Aorta (tissue), 5 donors: ENCODE data around the gene PLXDC2. TPM values are rescaled to one million over a fixed set of nuclear protein-coding genes. Genes with fewer than 3 reads are reported as not detected.

Experiments used
- ATAC-seq: fragments of 200-7000 bp; cut with Tn5 transposase; one replicate; pipeline ENCODE4 v1.9.1; 2022; ENCODE audit warnings: moderate library complexity; ENCODE audit not compliant: low FRiP score
- DNase-seq, 2 donors: peaks; one replicate each; pipeline ENCODE4 v3.0.0-alpha.2; 2020
- H3K27ac ChIP-seq, 2 donors: one replicate each; pipeline ENCODE4 v1.5.1; 2013; ENCODE audit warnings: low read length in 2 of 2, mild to moderate bottlenecking in 2 of 2, moderate library complexity in 2 of 2, control low read depth in 1 of 2, inconsistent platforms in 1 of 2, low read depth in 1 of 2
- H3K27me3 ChIP-seq, 2 donors: one replicate each; pipeline ENCODE4 v1.6.1; 2013; ENCODE audit warnings: control low read depth in 1 of 2, low read length in 1 of 2, mild to moderate bottlenecking in 1 of 2, moderate library complexity in 1 of 2; ENCODE audit not compliant: insufficient read depth in 2 of 2, control insufficient read depth in 1 of 2
- H3K36me3 ChIP-seq, 2 donors: one replicate each; pipeline ENCODE4 v1.6.1; 2013; ENCODE audit warnings: control low read depth in 1 of 2, low read length in 1 of 2, mild to moderate bottlenecking in 1 of 2; ENCODE audit not compliant: insufficient read depth in 2 of 2, control insufficient read depth in 1 of 2
- H3K4me1 ChIP-seq, 2 donors: one replicate each; pipeline ENCODE4 v1.6.1; 2013; ENCODE audit warnings: low read length in 2 of 2, control low read depth in 1 of 2, mild to moderate bottlenecking in 1 of 2, moderate library complexity in 1 of 2; ENCODE audit not compliant: insufficient read depth in 2 of 2, control insufficient read depth in 1 of 2
- H3K4me3 ChIP-seq, 2 donors: one replicate each; pipeline ENCODE4 v1.5.1; 2013; ENCODE audit warnings: low read length in 2 of 2, control low read depth in 1 of 2, mild to moderate bottlenecking in 1 of 2
- H3K9me3 ChIP-seq: one replicate; pipeline ENCODE4 v1.6.1; 2013; ENCODE audit warnings: mild to moderate bottlenecking, low read length; ENCODE audit not compliant: control insufficient read depth
- WGBS, 2 donors: extraction: QIAGEN DNeasy Blood & Tissue Kit; methylation state at CpG; one replicate each; pipeline ENCODE4 v1.1.7; 2013; 5-methylcytosine and 5-hydroxymethylcytosine counted together
- intact Hi-C, 2 donors: fragments of 100-400 bp; cut with DNase I; formaldehyde crosslinking; loops; one replicate each; pipeline versions ENCODE4 v1.14.2 to v1.15.0; 2022
- polyA plus RNA-seq, 2 donors: library from polyadenylated mRNA; stranded (reverse); fragments of 200-250 nt; gene quantifications; one replicate each; pipeline ENCODE4 v1.2.3, GENCODE V29; 2013
- total RNA-seq, 2 donors: library from RNA; stranded (reverse); fragmentation: NEBNext Ultra II Directional; extraction: Animal tissue kit (Norgen Biotek cat#: 25700); gene quantifications; one replicate each; pipeline ENCODE4 v1.2.1, GENCODE V29; 2021
- donor health status: healthy with polysubstance abuse.
- donor health status: Bipolar disorder and iron deficiency.
- donor health status: DM: no; HTN: no; CAD: no.
- donor health status: DM: no; HTN: no; CAD: no.
- donor health status: DM: yes; HTN: yes; CAD: no.

The PLXDC2 gene
- total and polyA plus RNA-seq, 4 donors: 14.7 to 155 (median 57.4) TPM

DNA sequence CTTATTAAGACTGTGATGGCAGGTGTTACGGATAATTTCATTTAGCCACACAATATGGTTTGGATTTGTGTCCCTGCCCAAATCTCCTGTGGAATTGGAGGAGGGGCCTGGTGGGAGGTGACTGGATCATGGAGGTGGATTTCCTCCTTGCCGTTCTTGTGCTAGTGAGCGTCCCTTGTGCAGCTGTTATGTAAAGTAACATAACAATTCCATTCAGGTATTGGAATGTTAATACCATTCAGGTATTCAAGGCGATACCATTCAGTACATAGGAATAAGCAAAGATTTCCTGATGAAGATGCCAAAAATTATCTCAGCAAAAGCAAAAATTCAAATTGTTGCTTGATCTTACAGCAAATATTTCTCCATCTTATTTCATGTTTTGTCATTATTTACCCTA lies 32.5 kb upstream of the PLXDC2 start:
- WGBS, 2 donors: 96 to 97% methylated on average over 4 of the region's 4 CpGs
- DNase-seq (no peak), ATAC-seq (no peak)
- intact Hi-C loops: loop anchor here (10.0 kb wide), 1 partner anchor 369 kb away; no protein-coding TSS in a partner anchor
- no peaks in the 10 kb centered on the region for H3K4me1 ChIP-seq
- no peaks in the 10 kb centered on the region for H3K36me3 ChIP-seq
- no peaks in the 10 kb centered on the region for H3K9me3 ChIP-seq
- H3K27ac ChIP-seq: no peak overlapping the region
- no peak overlapping the region for H3K4me3 ChIP-seq
- no peaks in the 10 kb centered on the region for H3K27me3 ChIP-seq

DNA sequence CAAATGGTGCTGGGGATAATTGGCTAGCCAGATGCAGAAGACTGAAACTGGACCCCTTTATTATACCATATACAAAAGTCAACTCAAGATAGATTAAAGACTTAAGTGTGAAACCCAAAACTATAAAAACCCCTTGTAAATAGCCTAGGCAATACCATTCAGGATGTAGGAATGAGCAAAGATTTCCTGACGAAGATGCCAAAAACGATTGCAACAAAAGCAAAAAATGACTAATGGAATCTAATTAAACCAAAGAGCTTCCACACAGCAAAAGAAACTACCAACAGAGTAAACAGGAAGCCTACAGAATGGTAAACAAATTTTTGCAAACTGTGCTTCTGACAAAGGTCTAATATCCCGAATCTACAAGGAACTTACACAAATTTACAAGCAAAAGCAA lies 30.9 kb upstream of the PLXDC2 start:
- WGBS, 2 donors: 83 to 89% methylated on average over 3 of the region's 3 CpGs
- Histone ChIP-seq H3K27me3 (no peaks in the 10 kb centered on the region), H3K27ac (no peak overlapping the region), H3K36me3 (no peaks in the 10 kb centered on the region), H3K4me1 (no peaks in the 10 kb centered on the region), H3K9me3 (no peaks in the 10 kb centered on the region), H3K4me3 (no peak overlapping the region)
- DNase-seq: no peak
- intact Hi-C loops: loop anchor here (10.0 kb wide), 1 partner anchor 371 kb away; no protein-coding TSS in a partner anchor
- no peak for ATAC-seq

DNA sequence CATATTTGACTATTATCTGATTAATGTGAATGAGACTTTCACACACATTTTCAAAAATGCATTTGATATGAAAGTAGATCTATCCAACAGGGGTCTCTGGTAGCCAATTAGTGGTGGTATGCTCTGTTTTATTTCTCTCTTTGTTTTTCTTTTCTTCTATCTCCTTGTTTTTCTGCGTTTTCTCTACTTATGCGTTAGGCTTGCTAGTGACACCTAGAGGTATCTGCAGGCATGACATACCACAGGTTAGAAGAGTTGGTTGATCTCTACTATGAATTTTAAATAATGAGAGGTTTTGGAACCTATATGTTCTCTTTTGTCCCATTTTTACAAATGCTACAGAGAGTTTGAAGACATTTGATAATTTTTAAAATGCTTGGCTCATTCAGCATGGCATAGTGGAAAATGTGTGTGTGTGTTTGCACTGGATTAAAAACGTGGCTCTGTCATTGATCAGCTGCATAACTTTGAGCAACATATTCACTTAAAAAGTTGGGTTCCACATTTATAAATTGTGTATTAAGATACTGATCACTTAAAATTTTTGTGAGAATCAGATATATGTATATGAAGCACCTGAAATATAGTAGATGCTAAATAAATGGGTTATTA lies 28.1 kb upstream of the PLXDC2 start:
- ATAC-seq: no peak
- Histone ChIP-seq H3K4me3 (no peak overlapping the region), H3K4me1 (no peaks in the 10 kb centered on the region), H3K9me3 (no peaks in the 10 kb centered on the region), H3K27ac (no peak overlapping the region), H3K36me3 (no peaks in the 10 kb centered on the region), H3K27me3 (no peaks in the 10 kb centered on the region)
- intact Hi-C loops: loop anchor here (10.0 kb wide), 1 partner anchor 373 kb away; no protein-coding TSS in a partner anchor
- DNase-seq: no peak
- 11 to 21% methylated on average over 3 of the region's 3 CpGs for WGBS, 2 donors

DNA sequence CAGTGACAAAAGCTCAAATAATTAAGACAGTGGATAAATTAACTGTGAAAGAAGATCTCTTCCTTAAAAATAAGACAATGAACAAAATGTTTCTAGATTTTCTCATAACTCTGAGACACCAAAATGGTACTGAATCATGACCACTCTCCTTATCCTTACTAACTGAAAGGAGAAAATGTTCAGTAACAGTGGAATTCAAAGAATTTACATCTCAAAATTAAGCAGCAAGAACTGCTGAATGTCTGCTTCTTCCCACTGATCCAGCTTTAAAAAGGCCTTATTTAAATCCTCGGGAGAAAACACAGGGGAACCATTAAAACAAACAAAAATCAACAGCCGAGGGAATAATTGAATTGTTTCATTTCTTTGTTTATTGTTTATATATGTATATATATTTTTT lies 27.3 kb upstream of the PLXDC2 start:
- Histone ChIP-seq H3K36me3 (no peaks in the 10 kb centered on the region), H3K27ac (no peak overlapping the region), H3K4me1 (no peaks in the 10 kb centered on the region), H3K9me3 (no peaks in the 10 kb centered on the region), H3K4me3 (no peak overlapping the region), H3K27me3 (no peaks in the 10 kb centered on the region)
- DNase-seq (no peak), ATAC-seq (no peak)
- intact Hi-C loops: loop anchor here (10.0 kb wide), 1 partner anchor 374 kb away; no protein-coding TSS in a partner anchor
- 74 to 80% methylated on average over 2 of the region's 2 CpGs for WGBS, 2 donors

DNA sequence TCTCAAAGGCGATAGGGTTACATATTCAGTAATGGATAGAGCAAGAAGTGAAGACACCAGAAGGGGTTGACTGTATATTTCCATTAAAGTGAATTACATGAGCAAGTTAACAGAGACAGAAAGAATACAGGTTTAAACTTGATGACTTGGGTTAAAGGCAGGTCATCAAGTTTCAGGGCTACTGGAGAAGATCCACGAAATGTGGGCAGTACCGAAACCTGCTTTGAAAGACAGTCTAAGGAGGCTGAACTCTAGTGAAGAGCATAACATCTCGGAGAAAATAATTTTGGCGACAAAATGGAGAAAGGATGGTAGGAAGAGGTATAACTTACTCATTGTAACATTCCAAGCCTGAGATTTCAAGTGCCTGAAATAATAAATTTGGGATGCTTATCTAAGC lies 26.6 kb upstream of the PLXDC2 start:
- H3K9me3 ChIP-seq: no peaks in the 10 kb centered on the region
- DNase-seq (no peak), ATAC-seq (no peak)
- H3K27ac ChIP-seq: no peak overlapping the region
- H3K36me3 ChIP-seq: no peaks in the 10 kb centered on the region
- WGBS, 2 donors: 96% methylated on average over 5 of the region's 5 CpGs
- no peaks in the 10 kb centered on the region for H3K4me1 ChIP-seq
- no peak overlapping the region for H3K4me3 ChIP-seq
- H3K27me3 ChIP-seq: no peaks in the 10 kb centered on the region
- intact Hi-C loops: loop anchor here (10.0 kb wide), 1 partner anchor 375 kb away; no protein-coding TSS in a partner anchor

DNA sequence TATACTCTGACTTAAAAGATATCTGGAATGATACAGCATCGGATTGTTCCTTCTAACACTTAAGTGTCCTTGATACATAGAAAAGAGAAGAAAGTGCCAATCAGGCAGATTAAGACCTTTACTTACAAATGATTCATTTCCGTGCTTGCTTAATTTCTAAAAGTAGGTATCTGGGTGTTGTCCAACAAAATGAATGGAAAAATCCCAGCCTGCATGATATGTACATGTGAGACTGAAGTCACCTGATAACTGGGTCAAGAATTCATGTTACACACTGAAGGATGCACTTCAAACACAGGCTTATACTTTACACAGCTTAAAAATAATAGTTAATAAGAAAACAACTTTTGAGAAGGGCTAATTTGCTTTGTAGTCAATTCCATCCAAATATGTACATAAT lies 25.2 kb upstream of the PLXDC2 start:
- no peaks in the 10 kb centered on the region for H3K36me3 ChIP-seq
- H3K9me3 ChIP-seq: no peaks in the 10 kb centered on the region
- no peaks in the 10 kb centered on the region for H3K27me3 ChIP-seq
- no peak for ATAC-seq
- H3K4me3 ChIP-seq: no peak overlapping the region
- DNase-seq: no peak
- H3K27ac ChIP-seq: no peak overlapping the region
- WGBS, 2 donors: 36 to 48% methylated on average over 2 of the region's 2 CpGs
- H3K4me1 ChIP-seq: no peaks in the 10 kb centered on the region
- intact Hi-C loops: no loop called here

DNA sequence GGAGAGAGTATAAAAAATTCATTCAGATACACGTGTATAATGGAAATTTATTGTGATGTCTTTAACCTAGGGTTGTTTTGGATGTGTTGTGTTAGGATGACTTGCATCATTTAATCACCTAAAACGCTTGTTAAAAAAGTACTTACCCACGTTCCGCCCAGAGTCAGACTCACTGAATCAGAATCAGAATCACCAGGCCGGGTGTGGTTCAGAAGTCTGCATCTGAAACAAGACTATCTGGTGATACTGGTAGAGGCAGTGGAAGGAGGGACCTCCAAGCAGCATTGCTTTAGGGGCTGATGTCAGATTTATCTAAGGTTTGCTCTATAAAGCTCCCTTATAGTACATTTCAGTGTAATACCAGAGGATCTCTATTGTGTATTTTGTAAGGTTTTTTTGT lies 20.5 kb upstream of the PLXDC2 start:
- no peak overlapping the region for H3K4me3 ChIP-seq
- H3K4me1 ChIP-seq: no peaks in the 10 kb centered on the region
- 92 to 95% methylated on average over 5 of the region's 5 CpGs for WGBS, 2 donors
- H3K36me3 ChIP-seq: no peaks in the 10 kb centered on the region
- intact Hi-C loops: no loop called here
- H3K9me3 ChIP-seq: no peaks in the 10 kb centered on the region
- ATAC-seq: no peak
- H3K27ac ChIP-seq: no peak overlapping the region
- no peak for DNase-seq
- H3K27me3 ChIP-seq: no peaks in the 10 kb centered on the region

DNA sequence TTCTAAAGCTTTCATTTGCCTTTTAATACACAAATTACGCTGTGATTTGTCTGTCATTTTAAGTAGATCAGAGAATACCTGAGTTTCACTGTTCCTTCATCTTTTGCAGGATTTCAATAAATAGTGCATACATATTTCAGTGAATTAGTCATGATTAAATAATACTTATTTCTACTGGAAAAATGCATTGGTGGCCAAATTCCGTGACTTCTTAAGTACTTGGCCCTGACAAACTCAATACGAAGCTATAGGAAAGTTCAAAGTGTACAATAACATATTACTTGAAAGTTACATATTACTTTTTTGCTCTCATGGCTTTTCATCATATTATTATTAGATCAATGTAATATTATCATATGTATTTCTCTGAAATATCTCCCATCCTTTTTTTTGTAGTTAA lies 16.1 kb upstream of the PLXDC2 start:
- ATAC-seq (no peak), DNase-seq (no peak)
- Histone ChIP-seq H3K4me1 (no peaks in the 10 kb centered on the region), H3K9me3 (no peaks in the 10 kb centered on the region), H3K4me3 (no peak overlapping the region), H3K27me3 (no peaks in the 10 kb centered on the region), H3K27ac (no peak overlapping the region), H3K36me3 (no peaks in the 10 kb centered on the region)
- WGBS, 2 donors: 49 to 55% methylated on average over 3 of the region's 3 CpGs
- intact Hi-C loops: no loop called here

DNA sequence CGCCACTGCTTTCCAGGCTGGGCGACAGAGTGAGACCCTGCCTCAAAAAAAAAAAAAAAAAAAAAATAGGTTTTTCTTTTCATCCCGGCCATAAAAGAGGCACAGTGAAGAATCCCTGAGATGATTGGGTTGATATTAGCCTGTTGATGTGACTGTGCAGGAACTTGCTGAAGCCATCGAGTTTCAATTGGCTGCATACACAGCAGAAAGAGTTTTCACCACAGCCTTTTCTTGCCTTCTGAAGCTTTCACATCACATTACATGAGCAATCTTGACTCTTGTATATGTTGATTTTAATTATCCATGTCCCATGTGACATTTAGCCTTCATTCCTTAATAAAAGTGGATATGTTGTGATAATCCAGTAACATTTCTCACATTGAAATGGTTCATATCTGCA lies 14.9 kb upstream of the PLXDC2 start:
- intact Hi-C loops: no loop called here
- no peaks in the 10 kb centered on the region for H3K36me3 ChIP-seq

More for the DNA sequence above, 14.9 kb upstream of the PLXDC2 start:
- 95 to 99% methylated on average over 4 of the region's 4 CpGs for WGBS, 2 donors
- Histone ChIP-seq H3K4me3 (no peak overlapping the region), H3K27me3 (no peaks in the 10 kb centered on the region), H3K27ac (no peak overlapping the region), H3K9me3 (no peaks in the 10 kb centered on the region), H3K4me1 (no peaks in the 10 kb centered on the region)
- ATAC-seq (no peak), DNase-seq (no peak)
